Activated CD8-positive, alpha-beta T cell treated with anti-CD3 and anti-CD28 coated beads for 36 hours (primary cell): ENCODE results near the gene TNNI2. TPM values are rescaled to one million over a fixed set of nuclear protein-coding genes. Genes with fewer than 3 reads are reported as not detected.

Source experiments
- ATAC-seq: fragments of 200-7000 bp; cut with Tn5 transposase; one replicate; pipeline ENCODE4 v1.10.0; 2021; ENCODE audit warnings: mild to moderate bottlenecking, moderate library complexity
- CTCF ChIA-PET: fragments of 350-600 bp; sonication (Branson Sonifier 250); formaldehyde crosslinking; loops from one replicate; lab custom pipeline; 2021; ENCODE audit warnings: antibody characterized with exemption; lab: Charles Lee
- POLR2A ChIA-PET: fragments of 350-600 bp; sonication (Branson Sonifier 250); formaldehyde crosslinking; loops from one replicate; lab custom pipeline; 2021; ENCODE audit warnings: antibody characterized with exemption; lab: Charles Lee
- DNase-seq: peaks from one replicate; pipeline ENCODE4 v3.0.0-alpha.2; 2020
- H3K27ac Mint-ChIP-seq: one replicate; pipeline ENCODE4 v1.8.0; 2021; ENCODE audit warnings: mild to moderate bottlenecking, mixed read lengths
- H3K27me3 Mint-ChIP-seq: one replicate; pipeline ENCODE4 v1.8.0; 2021; ENCODE audit warnings: mixed read lengths
- H3K36me3 Mint-ChIP-seq: one replicate; pipeline ENCODE4 v1.8.0; 2021; ENCODE audit warnings: low read depth, mixed read lengths
- H3K4me1 Mint-ChIP-seq: one replicate; pipeline ENCODE4 v1.8.0; 2021; ENCODE audit warnings: low read depth, mixed read lengths
- H3K4me3 Mint-ChIP-seq: one replicate; pipeline ENCODE4 v1.8.0; 2021; ENCODE audit warnings: mild to moderate bottlenecking, moderate library complexity, mixed read lengths
- H3K9me3 Mint-ChIP-seq: one replicate; pipeline ENCODE4 v1.8.0; 2021; ENCODE audit warnings: mixed read lengths
- CTCF ChIP-seq: fragments of 200-600 bp; IDR thresholded peaks from one replicate; pipeline ENCODE4 v1.8.0; 2022; ENCODE audit warnings: antibody characterized with exemption, mild to moderate bottlenecking
- intact Hi-C: fragments of 100-400 bp; cut with micrococcal nuclease; formaldehyde crosslinking; loops from one replicate; pipeline ENCODE4 v1.10.0; 2022
- total RNA-seq, 2 experiments: library from RNA; stranded (reverse); gene quantifications; one replicate each; pipeline ENCODE4 v1.2.3, GENCODE V29; 2021

TNNI2 gene
- total RNA-seq, 2 experiments from 2014 or later: 0.92 TPM; not detected in 1

- H3K36me3 Mint-ChIP-seq: peaks cover 13% of the 10 kb centered on the region
- peak overlapping the region; percentile 24 for H3K4me3 Mint-ChIP-seq
- peak overlapping the region; percentile 62 for H3K27ac Mint-ChIP-seq
- no peaks in the 10 kb centered on the region for H3K27me3 Mint-ChIP-seq
- ATAC-seq (no peak), DNase-seq (no peak)
- no peaks in the 10 kb centered on the region for H3K9me3 Mint-ChIP-seq
- CTCF ChIA-PET: interaction anchor here (0.9 to 2.2 kb wide), 5 partner anchors 14 to 66 kb away, joined by 3 to 8 read pairs (median 4); no protein-coding TSS in a partner anchor
- POLR2A ChIA-PET: interaction anchor here (0.8 to 7.5 kb wide), 4 partner anchors 10 to 57 kb away, joined by 3 to 81 read pairs (median 12); partner anchors contain the start of gene PRR33
- peaks cover 34% of the 10 kb centered on the region for H3K4me1 Mint-ChIP-seq
- TF ChIP-seq CTCF: no peak
- intact Hi-C loops: no loop called here
Observed at GRCh38 chr11:1855886-1856265, 17.1 kb downstream of the TNNI2 start.

- ATAC-seq (no peak), DNase-seq (no peak)
- Mint-ChIP-seq H3K9me3 (no peaks in the 10 kb centered on the region), H3K27ac (peak overlapping the region; percentile 62), H3K27me3 (no peaks in the 10 kb centered on the region), H3K4me1 (peaks cover 29% of the 10 kb centered on the region), H3K36me3 (peaks cover 13% of the 10 kb centered on the region), H3K4me3 (peak overlapping the region; percentile 24)
- ChIA-PET POLR2A (interaction anchor here (0.8 to 7.5 kb wide), 4 partner anchors 10 to 57 kb away, joined by 3 to 81 read pairs (median 12); partner anchors contain the start of gene PRR33), CTCF (interaction anchor here (1.4 to 2.2 kb wide), 5 partner anchors 13 to 162 kb away, joined by 3 to 8 read pairs (median 5); no protein-coding TSS in a partner anchor)
- intact Hi-C loops: no loop called here
- no peak for TF ChIP-seq CTCF
Observed at GRCh38 chr11:1856306-1857005, 17.7 kb downstream of the TNNI2 start.

GRCh38 chr11:1857064-1857463, 18.3 kb downstream of the TNNI2 start:
- intact Hi-C loops: no loop called here
- DNase-seq (no peak), ATAC-seq (no peak)
- Mint-ChIP-seq H3K4me1 (peaks cover 25% of the 10 kb centered on the region), H3K27ac (no peak overlapping the region), H3K4me3 (no peak overlapping the region), H3K9me3 (no peaks in the 10 kb centered on the region), H3K36me3 (peaks cover 13% of the 10 kb centered on the region), H3K27me3 (no peaks in the 10 kb centered on the region)
- ChIA-PET CTCF (interaction anchor here (1.1 to 2.2 kb wide), 5 partner anchors 12 to 163 kb away, joined by 3 to 8 read pairs (median 4); no protein-coding TSS in a partner anchor), POLR2A (interaction anchor here (0.8 to 1.4 kb wide), 2 partner anchors 9 to 19 kb away, joined by 3 to 5 read pairs; no protein-coding TSS in a partner anchor)
- no peak for TF ChIP-seq CTCF

GRCh38 chr11:1858154-1858553, 19.4 kb downstream of the TNNI2 start:
- TF ChIP-seq CTCF: no peak
- Mint-ChIP-seq H3K9me3 (no peaks in the 10 kb centered on the region), H3K27ac (no peak overlapping the region), H3K4me1 (peaks cover 17% of the 10 kb centered on the region), H3K27me3 (no peaks in the 10 kb centered on the region), H3K36me3 (peaks cover 9% of the 10 kb centered on the region), H3K4me3 (no peak overlapping the region)
- POLR2A ChIA-PET: interaction anchor here (0.6 to 1.4 kb wide), 5 partner anchors 9 to 366 kb away, joined by 3 to 5 read pairs (median 3); no protein-coding TSS in a partner anchor
- intact Hi-C loops: no loop called here
- ATAC-seq (no peak), DNase-seq (no peak)
- CTCF ChIA-PET: interaction anchor here (1.1 to 1.9 kb wide), 3 partner anchors 24 to 164 kb away, joined by 3 to 5 read pairs (median 4); no protein-coding TSS in a partner anchor

- no peak for TF ChIP-seq CTCF
- POLR2A ChIA-PET: interaction anchor here (0.9 to 1.4 kb wide), 4 partner anchors 8 to 18 kb away, joined by 3 to 5 read pairs (median 3); no protein-coding TSS in a partner anchor
Observed at GRCh38 chr11:1858576-1858975, 19.8 kb downstream of the TNNI2 start.

More at GRCh38 chr11:1858576-1858975, 19.8 kb downstream of the TNNI2 start:
- DNase-seq (no peak), ATAC-seq (no peak)
- Mint-ChIP-seq H3K27me3 (no peaks in the 10 kb centered on the region), H3K36me3 (peaks cover 9% of the 10 kb centered on the region), H3K4me3 (no peak overlapping the region), H3K27ac (no peak overlapping the region), H3K4me1 (peaks cover 17% of the 10 kb centered on the region), H3K9me3 (no peaks in the 10 kb centered on the region)
- CTCF ChIA-PET: no interaction called here
- intact Hi-C loops: no loop called here
